Astrocyte (in vitro differentiated cells and primary cell): Measurements from ENCODE around the gene RPL11. TPM values are rescaled to one million over a fixed set of nuclear protein-coding genes. Genes with fewer than 3 reads are reported as not detected.
"Not testable (repeated sequence)": the region's sequence is repeated elsewhere in the genome, so short reads cannot be mapped to it uniquely, and the experiment has no call there.

Experiments
- DNase-seq: peaks from one replicate; pipeline ENCODE4 v3.0.0-alpha.2; 2010; ENCODE audit warnings: low read depth
- FAIRE-seq: peaks from 2 replicates; lab custom pipeline; 2011; peaks lifted over from hg19 to GRCh38; lab: Jason Lieb, UNC
- H2AFZ ChIP-seq: 2 replicates; pipeline ENCODE4 v1.6.0; 2012; ENCODE audit warnings: low read depth, low read length, inconsistent platforms
- H3K27ac ChIP-seq: 2 replicates; pipeline ENCODE4 v1.5.1; 2011; ENCODE audit warnings: low read depth, low read length, inconsistent platforms
- H3K27me3 ChIP-seq: 2 replicates; pipeline ENCODE4 v1.6.0; 2011; ENCODE audit warnings: low read length, inconsistent platforms; ENCODE audit not compliant: insufficient read depth
- H3K36me3 ChIP-seq: 2 replicates; pipeline ENCODE4 v1.5.1; 2011; ENCODE audit warnings: low read length, inconsistent platforms; ENCODE audit not compliant: insufficient read depth
- H3K4me1 ChIP-seq: 2 replicates; pipeline ENCODE4 v1.5.1; 2011; ENCODE audit warnings: low read length, inconsistent platforms; ENCODE audit not compliant: insufficient read depth
- H3K4me2 ChIP-seq: 2 replicates; pipeline ENCODE4 v1.6.0; 2012; ENCODE audit warnings: low read length, inconsistent platforms
- H3K4me3 ChIP-seq: 2 replicates; pipeline ENCODE4 v1.5.1; 2011; ENCODE audit warnings: low read depth, mild to moderate bottlenecking, low read length, inconsistent platforms; ENCODE audit not compliant: insufficient read depth
- H3K79me2 ChIP-seq: 2 replicates; pipeline ENCODE4 v1.6.0; 2012; ENCODE audit warnings: mild to moderate bottlenecking, low read length, inconsistent platforms; ENCODE audit not compliant: insufficient read depth
- H3K9ac ChIP-seq: 2 replicates; pipeline ENCODE4 v1.6.0; 2012; ENCODE audit warnings: mild to moderate bottlenecking, low read length, inconsistent platforms
- H3K9me3 ChIP-seq: 2 replicates; pipeline ENCODE4 v1.5.1; 2012; ENCODE audit warnings: low read depth, mild to moderate bottlenecking, low read length, inconsistent platforms; ENCODE audit not compliant: insufficient read depth
- H4K20me1 ChIP-seq: 2 replicates; pipeline ENCODE4 v1.6.0; 2012; ENCODE audit warnings: low read length, inconsistent platforms; ENCODE audit not compliant: insufficient read depth
- H3K27ac Mint-ChIP-seq: one replicate; pipeline ENCODE4 v1.8.0; 2021; ENCODE audit warnings: mild to moderate bottlenecking, mixed read lengths; ENCODE audit not compliant: unreplicated experiment
- H3K27me3 Mint-ChIP-seq: one replicate; pipeline ENCODE4 v1.8.0; 2021; ENCODE audit warnings: low read depth, mixed read lengths; ENCODE audit not compliant: unreplicated experiment
- H3K36me3 Mint-ChIP-seq: one replicate; pipeline ENCODE4 v1.8.0; 2021; ENCODE audit warnings: low read depth, mixed read lengths; ENCODE audit not compliant: unreplicated experiment
- H3K4me1 Mint-ChIP-seq: one replicate; pipeline ENCODE4 v1.8.0; 2021; ENCODE audit warnings: low read depth, mixed read lengths; ENCODE audit not compliant: unreplicated experiment
- H3K4me3 Mint-ChIP-seq: one replicate; pipeline ENCODE4 v1.8.0; 2021; ENCODE audit warnings: mild to moderate bottlenecking, moderate library complexity, mixed read lengths; ENCODE audit not compliant: unreplicated experiment
- H3K9me3 Mint-ChIP-seq: one replicate; pipeline ENCODE4 v1.8.0; 2021; ENCODE audit warnings: mild to moderate bottlenecking, mixed read lengths; ENCODE audit not compliant: unreplicated experiment
- EZH2 ChIP-seq: IDR thresholded peaks from 2 replicates; pipeline ENCODE4 v1.6.1; 2012; ENCODE audit warnings: mild to moderate bottlenecking, low read length, inconsistent platforms; ENCODE audit not compliant: insufficient read depth
- total RNA-seq: library from RNA; stranded (reverse); gene quantifications from 2 replicates; pipeline ENCODE4 v1.2.1, GENCODE V29; 2021
- TF ChIP-seq, protein P1 (sequence below): IDR thresholded peaks from 2 replicates; pipeline ENCODE4 v1.5.1; 2011; ENCODE audit warnings: low read depth, mild to moderate bottlenecking, inconsistent platforms, low read length, moderate library complexity; ENCODE audit not compliant: insufficient read depth

RPL11 gene
- total RNA-seq, 1 donor from 2014 or later, result 804 TPM

DNA sequence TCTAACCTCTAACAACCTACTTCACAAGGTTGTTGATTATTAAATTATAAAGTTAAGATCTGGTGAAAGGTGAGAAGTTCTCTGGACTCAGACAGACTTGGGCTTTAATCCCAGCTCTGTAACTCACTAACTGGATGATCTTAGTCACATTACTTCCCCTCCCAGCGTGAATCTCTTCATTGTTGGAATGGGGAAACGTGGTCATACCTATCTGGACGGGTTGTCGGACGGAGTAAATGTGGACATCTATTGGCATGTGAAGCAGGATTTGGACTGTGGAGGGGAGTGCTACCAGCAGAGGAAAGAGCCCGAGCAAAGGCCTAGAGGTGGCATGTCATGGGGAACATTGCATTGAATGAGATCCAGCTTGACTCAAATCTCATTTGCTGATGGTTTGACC, 45.1 kb upstream of the RPL11 start:
- no peak for FAIRE-seq
- no peaks in the 10 kb centered on the region for H3K36me3 ChIP-seq
- Mint-ChIP-seq H3K9me3 (no peaks in the 10 kb centered on the region), H3K4me1 (peaks cover 4% of the 10 kb centered on the region), H3K27me3 (peaks cover 47% of the 10 kb centered on the region), H3K4me3 (no peak overlapping the region), H3K27ac (no peak overlapping the region), H3K36me3 (no peaks in the 10 kb centered on the region)
- no peak overlapping the region for H2AFZ ChIP-seq
- TF ChIP-seq, protein P1, sequence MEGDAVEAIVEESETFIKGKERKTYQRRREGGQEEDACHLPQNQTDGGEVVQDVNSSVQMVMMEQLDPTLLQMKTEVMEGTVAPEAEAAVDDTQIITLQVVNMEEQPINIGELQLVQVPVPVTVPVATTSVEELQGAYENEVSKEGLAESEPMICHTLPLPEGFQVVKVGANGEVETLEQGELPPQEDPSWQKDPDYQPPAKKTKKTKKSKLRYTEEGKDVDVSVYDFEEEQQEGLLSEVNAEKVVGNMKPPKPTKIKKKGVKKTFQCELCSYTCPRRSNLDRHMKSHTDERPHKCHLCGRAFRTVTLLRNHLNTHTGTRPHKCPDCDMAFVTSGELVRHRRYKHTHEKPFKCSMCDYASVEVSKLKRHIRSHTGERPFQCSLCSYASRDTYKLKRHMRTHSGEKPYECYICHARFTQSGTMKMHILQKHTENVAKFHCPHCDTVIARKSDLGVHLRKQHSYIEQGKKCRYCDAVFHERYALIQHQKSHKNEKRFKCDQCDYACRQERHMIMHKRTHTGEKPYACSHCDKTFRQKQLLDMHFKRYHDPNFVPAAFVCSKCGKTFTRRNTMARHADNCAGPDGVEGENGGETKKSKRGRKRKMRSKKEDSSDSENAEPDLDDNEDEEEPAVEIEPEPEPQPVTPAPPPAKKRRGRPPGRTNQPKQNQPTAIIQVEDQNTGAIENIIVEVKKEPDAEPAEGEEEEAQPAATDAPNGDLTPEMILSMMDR, result no peak
- no peak for TF ChIP-seq EZH2
- H4K20me1 ChIP-seq, result no peaks in the 10 kb centered on the region
- no peaks in the 10 kb centered on the region for H3K79me2 ChIP-seq
- H3K4me1 ChIP-seq, result no peaks in the 10 kb centered on the region
- H3K4me3 ChIP-seq, result no peak overlapping the region
- H3K9me3 ChIP-seq, result no peaks in the 10 kb centered on the region
- no peak overlapping the region for H3K9ac ChIP-seq
- H3K27me3 ChIP-seq, result peaks cover 18% of the 10 kb centered on the region
- no peak overlapping the region for H3K27ac ChIP-seq
- no peak overlapping the region for H3K4me2 ChIP-seq
- DNase-seq, result no peak

DNA sequence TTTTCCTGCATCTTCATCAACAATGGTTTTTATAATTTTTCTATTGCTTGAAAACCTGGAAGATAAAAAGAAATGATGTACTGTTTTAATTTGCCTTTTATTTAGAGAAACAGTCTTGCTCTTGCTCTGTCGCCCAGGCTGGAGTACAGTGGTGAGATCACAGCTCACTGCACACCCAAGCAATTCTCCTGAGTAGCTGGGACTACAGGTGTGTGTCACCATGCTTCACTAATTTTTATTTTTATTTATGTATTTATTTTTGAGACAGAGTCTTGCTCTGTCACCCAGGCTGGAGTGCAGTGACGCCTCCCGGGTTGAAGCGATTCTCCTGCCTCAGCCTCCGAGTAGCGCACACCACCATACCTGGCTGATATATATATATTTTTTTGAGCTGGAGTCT, 43.0 kb upstream of the RPL11 start:
- TF ChIP-seq EZH2, result no peak
- TF ChIP-seq, protein P1, result no peak
- Mint-ChIP-seq H3K27ac (no peak overlapping the region), H3K4me1 (peaks cover 4% of the 10 kb centered on the region), H3K36me3 (no peaks in the 10 kb centered on the region), H3K9me3 (no peaks in the 10 kb centered on the region), H3K27me3 (peaks cover 48% of the 10 kb centered on the region), H3K4me3 (no peak overlapping the region)
- peaks cover 18% of the 10 kb centered on the region for H3K27me3 ChIP-seq
- no peak overlapping the region for H3K27ac ChIP-seq
- DNase-seq (no peak), FAIRE-seq (no peak)
- no peaks in the 10 kb centered on the region for H3K4me1 ChIP-seq
- no peaks in the 10 kb centered on the region for H3K79me2 ChIP-seq
- no peaks in the 10 kb centered on the region for H3K9me3 ChIP-seq
- no peak overlapping the region for H3K9ac ChIP-seq
- no peak overlapping the region for H3K4me3 ChIP-seq
- no peak overlapping the region for H2AFZ ChIP-seq
- no peak overlapping the region for H3K4me2 ChIP-seq
- no peaks in the 10 kb centered on the region for H4K20me1 ChIP-seq
- H3K36me3 ChIP-seq, result no peaks in the 10 kb centered on the region

DNA sequence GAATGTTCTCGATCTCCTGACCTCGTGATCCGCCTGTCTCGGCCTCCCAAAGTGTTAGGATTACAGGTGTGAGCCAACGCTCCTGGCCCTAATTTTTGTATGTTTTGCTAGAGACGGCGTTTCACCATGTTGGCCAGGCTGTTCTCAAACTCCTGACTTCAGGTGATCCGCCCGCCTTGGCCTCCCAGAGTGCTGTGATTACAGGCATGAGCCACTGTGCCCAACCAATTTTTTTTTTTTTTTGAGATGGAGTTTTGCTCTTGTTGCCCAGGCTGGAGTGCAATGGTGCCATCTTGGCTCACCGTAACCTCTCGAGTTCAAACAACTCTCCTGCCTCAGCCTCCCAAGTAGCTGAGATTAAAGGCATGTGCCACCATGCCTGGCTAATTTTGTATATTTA, 42.4 kb upstream of the RPL11 start:
- not testable (repeated sequence) for H3K9me3 Mint-ChIP-seq, H3K4me1 Mint-ChIP-seq, H3K4me3 Mint-ChIP-seq, H3K36me3 ChIP-seq, H3K27ac ChIP-seq, H3K36me3 Mint-ChIP-seq, H4K20me1 ChIP-seq, H3K27ac Mint-ChIP-seq, H2AFZ ChIP-seq, H3K4me2 ChIP-seq, H3K9me3 ChIP-seq, H3K9ac ChIP-seq, DNase-seq, FAIRE-seq, H3K79me2 ChIP-seq, H3K4me1 ChIP-seq, H3K4me3 ChIP-seq
- H3K27me3 ChIP-seq, result peaks cover 18% of the 10 kb centered on the region
- H3K27me3 Mint-ChIP-seq, result peaks cover 48% of the 10 kb centered on the region
